Right lobe of liver (tissue), 6 donors: ENCODE results near the gene CHST11. TPM values are rescaled to one million over a fixed set of nuclear protein-coding genes. Genes with fewer than 3 reads are reported as not detected.

Experiments used
- ATAC-seq, 4 donors: fragments of 200-7000 bp; cut with Tn5 transposase; one replicate each; pipeline ENCODE4 v1.9.1; 2020; ENCODE audit warnings: mild to moderate bottlenecking in 4 of 4, moderate library complexity in 4 of 4
- DNase-seq, 3 donors: peaks; one replicate each; pipeline ENCODE4 v3.0.0-alpha.2; 2020
- H3K27ac ChIP-seq, 3 donors: fragments of 200-600 bp; one replicate each; pipeline ENCODE4 v1.8.0; 2022
- H3K27me3 ChIP-seq, 2 donors: fragments of 200-600 bp; one replicate each; pipeline ENCODE4 v1.8.0; 2022
- H3K36me3 ChIP-seq, 4 donors: fragments of 200-600 bp; sonication (generic) in 1 of 4; one replicate each; pipeline versions ENCODE4 v1.5.1 to v1.8.0; 2017 to 2022; ENCODE audit warnings: control low read depth in 1 of 4
- H3K4me1 ChIP-seq, 4 donors: fragments of 200-600 bp; sonication (generic) in 1 of 4; one replicate each; pipeline versions ENCODE4 v1.5.1 to v1.8.0; 2017 to 2022; ENCODE audit warnings: control low read depth in 1 of 4
- H3K4me3 ChIP-seq, 3 donors: fragments of 200-600 bp; one replicate each; pipeline ENCODE4 v1.8.0; 2022
- H3K9me3 ChIP-seq, 4 donors: fragments of 200-600 bp; sonication (generic) in 1 of 4; one replicate each; pipeline versions ENCODE4 v1.5.1 to v1.8.0; 2017 to 2022; ENCODE audit warnings: control low read depth in 1 of 4
- CTCF ChIP-seq, 4 donors: fragments of 200-600 bp in 3 of 4; fragments of 450-650 bp in 1 of 4; IDR thresholded peaks; one replicate each; pipeline versions ENCODE4 v1.5.1 to v1.8.0; 2016 to 2022; ENCODE audit warnings: antibody characterized with exemption in 4 of 4, mild to moderate bottlenecking in 2 of 4
- POLR2A ChIP-seq: fragments of 450-650 bp; IDR thresholded peaks from one replicate; pipeline ENCODE4 v1.6.1; 2017; ENCODE audit warnings: antibody characterized with exemption, mild to moderate bottlenecking
- WGBS: methylation state at CpG from one replicate; pipeline ENCODE4 v1.1.6; 2018; ENCODE audit warnings: low coverage, low lambda C conversion rate; ENCODE audit not compliant: insufficient coverage; ENCODE audit errors: missing lambda C conversion rate; 5-methylcytosine and 5-hydroxymethylcytosine counted together
- intact Hi-C, 2 donors: fragments of 100-400 bp; cut with DNase I; formaldehyde crosslinking; loops; one replicate each; pipeline versions ENCODE4 v1.11.2 to v1.14.1; 2022
- total RNA-seq, 6 experiments: library from RNA; depleted of rRNA in 2 of 6; stranded (reverse); fragments of >200 nt in 2 of 6; fragmentation: NEBNext Ultra II Directional in 3 of 6; extraction: Animal tissue kit (Norgen Biotek cat#: 25700) in 3 of 6; gene quantifications; one replicate each; pipeline versions ENCODE4 v1.1.0 to v1.2.4, GENCODE V29; 2016 to 2023
- donor health status: DM: no; HTN: yes; CAD: no.
- donor health status: DM: no; HTN: no; CAD: no.
- donor health status: DM: no; HTN: no; CAD: no.
- donor health status: DM: no; HTN: yes; CAD: no.
- donor health status: DM: no; HTN: yes; CAD: no.

Gene CHST11
- total RNA-seq, 6 experiments from 2014 or later: 0.57 to 10.4 (median 3.5) TPM

- intact Hi-C loops: no loop called here
- TF ChIP-seq POLR2A (no peak), CTCF (IDR thresholded peaks at IDR 0.05) (no peak)
- ATAC-seq: no peak
- no peaks in the 10 kb centered on the region for H3K27me3 ChIP-seq
- DNase-seq: no peak
- H3K9me3 ChIP-seq: no peaks in the 10 kb centered on the region
- no peak overlapping the region for H3K4me3 ChIP-seq
- no peaks in the 10 kb centered on the region for H3K36me3 ChIP-seq
- no peaks in the 10 kb centered on the region for H3K4me1 ChIP-seq
- H3K27ac ChIP-seq: no peak overlapping the region
- 57% methylated on average over 5 of the region's 5 CpGs for WGBS
Measured at GRCh38 chr12:104626069-104626837, 169.5 kb downstream of the CHST11 start.

- WGBS: 90% methylated on average over 4 of the region's 7 CpGs
- no peak for ATAC-seq
- Histone ChIP-seq H3K27me3 (no peaks in the 10 kb centered on the region), H3K4me1 (no peaks in the 10 kb centered on the region), H3K4me3 (no peak overlapping the region), H3K36me3 (no peaks in the 10 kb centered on the region), H3K9me3 (no peaks in the 10 kb centered on the region), H3K27ac (no peak overlapping the region)
- DNase-seq: no peak
- intact Hi-C loops: no loop called here
- TF ChIP-seq CTCF (IDR thresholded peaks at IDR 0.05): no peak
- no peak for TF ChIP-seq POLR2A
Measured at GRCh38 chr12:104627231-104627989, 170.7 kb downstream of the CHST11 start.

GRCh38 chr12:104627990-104628830 is 171.5 kb downstream of the CHST11 start:
- no peak overlapping the region for H3K27ac ChIP-seq
- 72% methylated on average over 6 of the region's 16 CpGs for WGBS
- no peak for DNase-seq
- H3K4me3 ChIP-seq: no peak overlapping the region
- intact Hi-C loops: no loop called here
- H3K9me3 ChIP-seq: no peaks in the 10 kb centered on the region
- TF ChIP-seq CTCF (IDR thresholded peaks at IDR 0.05) (no peak), POLR2A (no peak)
- H3K27me3 ChIP-seq: no peaks in the 10 kb centered on the region
- H3K4me1 ChIP-seq: no peaks in the 10 kb centered on the region
- H3K36me3 ChIP-seq: no peaks in the 10 kb centered on the region
- ATAC-seq: no peak

GRCh38 chr12:104628831-104629135 is 172.0 kb downstream of the CHST11 start:
- ATAC-seq: no peak
- no peaks in the 10 kb centered on the region for H3K9me3 ChIP-seq
- no peaks in the 10 kb centered on the region for H3K27me3 ChIP-seq
- 58% methylated on average over 3 of the region's 3 CpGs for WGBS
- no peak overlapping the region for H3K27ac ChIP-seq
- TF ChIP-seq POLR2A: no peak
- TF ChIP-seq CTCF (IDR thresholded peaks at IDR 0.05): no peak
- DNase-seq: no peak
- no peaks in the 10 kb centered on the region for H3K4me1 ChIP-seq
- H3K36me3 ChIP-seq: no peaks in the 10 kb centered on the region
- intact Hi-C loops: no loop called here
- no peak overlapping the region for H3K4me3 ChIP-seq
